ENCODE measurements around the gene ASGR1.
"Not testable (repeated sequence)": the region's sequence is repeated elsewhere in the genome, so short reads cannot be mapped to it uniquely, and the experiment has no call there.

- TF ChIP-seq EZH2phosphoT487 (IDR thresholded peaks at IDR 0.05; ENCODE audit: low read depth); CTCF (IDR thresholded peaks at IDR 0.05; ENCODE audit: low read depth, low read length): not testable (repeated sequence)
Observed at GRCh38 chr17:7169565-7169908, 9.6 kb downstream of the ASGR1 start.
